Measurements from ENCODE around the gene GRM7. TPM values are rescaled to one million over a fixed set of nuclear protein-coding genes. Genes with fewer than 3 reads are reported as not detected.
A peak's percentile ranks its signal among the peaks of the same experiment; 100 is the strongest.

The GRM7 gene
- 0.04 TPM for total RNA-seq
- polyA plus RNA-seq (ENCODE audit: insufficient read depth in 1 of 8, insufficient read length in 8 of 8, low replicate concordance in 1 of 8) = under 1 TPM in 2 of 8 donors, not detected in 6; 0.10 to 0.13 TPM
- long read RNA-seq, donor 1 = 0 reads
- long read RNA-seq, donor 2 = 0 reads
- long read RNA-seq, donor 3 = 0 reads
- long read RNA-seq, donor 4 = 0 reads
- long read RNA-seq, donor 5 = 0 reads
- long read RNA-seq, donor 6 = 0 reads
- long read RNA-seq, donor 7 = 0 reads
- long read RNA-seq, donor 8 = 0 reads
- long read RNA-seq, donor 9 = 0 reads
- long read RNA-seq, donor 10 = 0 reads
- long read RNA-seq, donor 11 = 0 reads

- Histone ChIP-seq H3K27ac (ENCODE audit: low read length) (no peak within 1 kb of the TSS), H3K36me3 (ENCODE audit: control insufficient read depth, insufficient read depth, low read length) (no peaks in the 10 kb centered on the region), H3K27me3 (ENCODE audit: control insufficient read depth, insufficient read depth, low read length) (peaks cover 49% of the 10 kb centered on the region), H3K9me3 (replicated peaks; ENCODE audit: control insufficient read depth, low read depth, low read length) (no peaks in the 10 kb centered on the region), H3K4me3 (ENCODE audit: low read length) (no peak within 1 kb of the TSS), H3K4me1 (ENCODE audit: control insufficient read depth, insufficient read depth, low read length) (peaks cover 7% of the 10 kb centered on the region)
- under 1% methylated on average over 58 of the region's 62 CpGs for WGBS (ENCODE audit: insufficient coverage)
- DNase-seq = peak; percentile 46
Measured at GRCh38 chr3:6860954-6861624, at the start of gene GRM7. GRM7 (plus strand) TSS chr3:6861115.

DNA sequence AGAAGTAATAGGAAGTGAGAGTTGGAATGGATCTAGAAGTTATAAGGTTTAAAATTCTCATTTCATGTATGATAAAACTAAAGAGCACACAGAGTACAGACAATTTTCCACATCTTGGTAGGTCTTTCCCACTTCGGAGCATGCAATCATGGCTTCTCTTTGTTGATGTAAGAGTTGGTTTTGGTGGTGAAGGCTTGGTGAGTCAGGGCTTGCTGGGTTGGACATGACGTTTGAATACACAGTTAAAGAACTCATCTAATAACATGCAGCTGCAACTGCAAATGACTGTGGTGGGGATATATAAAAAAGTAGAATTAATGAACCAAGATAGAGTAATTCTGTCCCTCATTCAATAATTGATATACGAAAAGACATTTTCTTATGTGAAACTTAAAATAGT is 39.5 kb upstream of the GRM7 start:
- no CpG with 5 or more reads among the region's 3 CpGs for WGBS (ENCODE audit: insufficient coverage)
- no peak overlapping the region for H3K4me3 ChIP-seq (ENCODE audit: low read length)
- H3K27me3 ChIP-seq (ENCODE audit: control insufficient read depth, insufficient read depth, low read length) = no peaks in the 10 kb centered on the region
- no peaks in the 10 kb centered on the region for H3K9me3 ChIP-seq (replicated peaks; ENCODE audit: control insufficient read depth, low read depth, low read length)
- DNase-seq = no peak
- no peaks in the 10 kb centered on the region for H3K36me3 ChIP-seq (ENCODE audit: control insufficient read depth, insufficient read depth, low read length)
- no peak overlapping the region for H3K27ac ChIP-seq (ENCODE audit: low read length)
- no peaks in the 10 kb centered on the region for H3K4me1 ChIP-seq (ENCODE audit: control insufficient read depth, insufficient read depth, low read length)

GRCh38 chr3:6825524-6825923 is 35.4 kb upstream of the GRM7 start:
- WGBS (ENCODE audit: insufficient coverage) = 43% methylated on average over 1 of the region's 1 CpG

GRCh38 chr3:6827453-6827852 is 33.5 kb upstream of the GRM7 start:
- Histone ChIP-seq H3K36me3 (ENCODE audit: control insufficient read depth, insufficient read depth, low read length) (no peaks in the 10 kb centered on the region), H3K27ac (ENCODE audit: low read length) (no peak overlapping the region), H3K4me3 (ENCODE audit: low read length) (no peak overlapping the region), H3K4me1 (ENCODE audit: control insufficient read depth, insufficient read depth, low read length) (no peaks in the 10 kb centered on the region), H3K27me3 (ENCODE audit: control insufficient read depth, insufficient read depth, low read length) (no peaks in the 10 kb centered on the region), H3K9me3 (replicated peaks; ENCODE audit: control insufficient read depth, low read depth, low read length) (no peaks in the 10 kb centered on the region)
- WGBS (ENCODE audit: insufficient coverage) = 83% methylated on average over 5 of the region's 6 CpGs
- no peak for DNase-seq

More at GRCh38 chr3:6825524-6825923, 35.4 kb upstream of the GRM7 start:
- Histone ChIP-seq H3K9me3 (replicated peaks; ENCODE audit: control insufficient read depth, low read depth, low read length) (no peaks in the 10 kb centered on the region), H3K27me3 (ENCODE audit: control insufficient read depth, insufficient read depth, low read length) (no peaks in the 10 kb centered on the region), H3K36me3 (ENCODE audit: control insufficient read depth, insufficient read depth, low read length) (no peaks in the 10 kb centered on the region), H3K4me3 (ENCODE audit: low read length) (no peak overlapping the region), H3K4me1 (ENCODE audit: control insufficient read depth, insufficient read depth, low read length) (no peaks in the 10 kb centered on the region), H3K27ac (ENCODE audit: low read length) (no peak overlapping the region)
- no peak for DNase-seq

DNA sequence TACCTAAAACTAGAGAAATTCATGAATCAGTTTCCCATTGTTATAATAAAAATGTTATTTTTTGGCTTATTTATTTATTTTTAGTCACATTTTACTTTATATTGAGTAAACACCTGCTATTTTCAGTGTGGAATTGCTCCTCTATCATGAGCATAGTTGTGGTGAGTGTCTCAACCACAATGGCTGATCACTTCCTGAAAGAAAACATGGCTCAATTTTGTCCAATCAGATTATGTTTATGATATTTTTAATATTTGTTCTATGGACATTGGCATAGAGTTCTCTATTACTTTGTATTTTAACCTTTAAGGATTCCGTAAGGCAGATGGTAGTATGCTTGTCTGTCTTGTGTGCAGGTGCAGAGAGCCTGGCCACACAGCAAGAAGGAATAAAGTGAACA is 16.2 kb upstream of the GRM7 start:
- WGBS (ENCODE audit: insufficient coverage) = 100% methylated on average over 1 of the region's 1 CpG
- H3K9me3 ChIP-seq (replicated peaks; ENCODE audit: control insufficient read depth, low read depth, low read length) = peaks cover 4% of the 10 kb centered on the region
- H3K27ac ChIP-seq (ENCODE audit: low read length) = no peak overlapping the region
- no peaks in the 10 kb centered on the region for H3K27me3 ChIP-seq (ENCODE audit: control insufficient read depth, insufficient read depth, low read length)
- H3K4me1 ChIP-seq (ENCODE audit: control insufficient read depth, insufficient read depth, low read length) = no peaks in the 10 kb centered on the region
- no peak overlapping the region for H3K4me3 ChIP-seq (ENCODE audit: low read length)
- no peaks in the 10 kb centered on the region for H3K36me3 ChIP-seq (ENCODE audit: control insufficient read depth, insufficient read depth, low read length)
- DNase-seq = no peak

- no peak for DNase-seq
- Histone ChIP-seq H3K9me3 (replicated peaks; ENCODE audit: control insufficient read depth, low read depth, low read length) (no peaks in the 10 kb centered on the region), H3K4me1 (ENCODE audit: control insufficient read depth, insufficient read depth, low read length) (no peaks in the 10 kb centered on the region), H3K4me3 (ENCODE audit: low read length) (no peak overlapping the region), H3K36me3 (ENCODE audit: control insufficient read depth, insufficient read depth, low read length) (no peaks in the 10 kb centered on the region), H3K27ac (ENCODE audit: low read length) (no peak overlapping the region), H3K27me3 (ENCODE audit: control insufficient read depth, insufficient read depth, low read length) (peaks cover 2% of the 10 kb centered on the region)
- no CpG with 5 or more reads among the region's 2 CpGs for WGBS (ENCODE audit: insufficient coverage)
Measured at GRCh38 chr3:6854184-6854583, 6.7 kb upstream of the GRM7 start.

- no peak overlapping the region for H3K4me3 ChIP-seq (ENCODE audit: low read length)
- H3K9me3 ChIP-seq (replicated peaks; ENCODE audit: control insufficient read depth, low read depth, low read length) = no peaks in the 10 kb centered on the region
- H3K27ac ChIP-seq (ENCODE audit: low read length) = no peak overlapping the region
- H3K27me3 ChIP-seq (ENCODE audit: control insufficient read depth, insufficient read depth, low read length) = peaks cover 31% of the 10 kb centered on the region
- no peaks in the 10 kb centered on the region for H3K36me3 ChIP-seq (ENCODE audit: control insufficient read depth, insufficient read depth, low read length)
- H3K4me1 ChIP-seq (ENCODE audit: control insufficient read depth, insufficient read depth, low read length) = peaks cover 7% of the 10 kb centered on the region
- DNase-seq = no peak
- WGBS (ENCODE audit: insufficient coverage) = no CpG with 5 or more reads among the region's 5 CpGs
Measured at GRCh38 chr3:6857510-6857909, 3.4 kb upstream of the GRM7 start.

DNA sequence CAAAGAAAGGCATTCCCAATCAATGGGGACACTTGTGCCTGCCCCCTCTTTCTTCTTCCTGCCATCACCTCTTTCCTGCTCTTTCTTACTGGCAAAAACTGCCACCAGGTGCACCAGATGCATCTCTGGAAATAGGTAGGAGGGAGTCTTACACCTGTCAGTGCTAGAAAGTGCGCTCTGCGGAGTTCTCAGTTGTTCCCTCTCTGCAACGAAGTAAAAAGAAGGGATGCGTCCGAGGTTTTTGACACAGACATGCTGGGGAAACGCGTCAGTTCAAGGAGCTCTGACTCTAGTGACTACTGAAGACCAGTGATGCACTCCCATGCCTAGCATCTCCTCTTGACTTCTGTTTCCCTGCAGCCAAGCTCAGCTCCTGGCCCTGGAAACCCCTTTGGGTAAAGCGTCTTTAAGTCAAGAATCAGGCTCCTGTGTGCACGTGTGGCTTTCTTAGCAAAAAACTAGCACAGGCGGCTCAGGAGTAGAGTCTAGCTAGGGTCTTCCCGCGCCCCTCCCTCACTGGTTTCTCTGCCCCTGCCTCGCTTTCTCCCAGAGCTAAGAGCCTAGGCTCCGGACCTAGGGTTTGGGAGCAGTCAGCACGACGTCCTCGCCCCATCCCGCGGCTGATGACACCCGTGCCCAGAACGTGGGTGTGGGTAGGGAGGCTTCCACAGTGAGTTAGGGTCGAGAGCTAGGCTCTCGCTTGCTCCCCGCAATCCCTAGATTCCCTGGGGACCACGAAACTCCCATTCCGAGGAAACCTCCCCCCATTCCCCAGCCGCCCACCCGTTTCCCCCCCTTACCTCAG is 564 bp upstream of the GRM7 start:
- H3K4me3 ChIP-seq (ENCODE audit: low read length) = no peak overlapping the region
- H3K9me3 ChIP-seq (replicated peaks; ENCODE audit: control insufficient read depth, low read depth, low read length) = no peaks in the 10 kb centered on the region
- peaks cover 49% of the 10 kb centered on the region for H3K27me3 ChIP-seq (ENCODE audit: control insufficient read depth, insufficient read depth, low read length)
- H3K36me3 ChIP-seq (ENCODE audit: control insufficient read depth, insufficient read depth, low read length) = no peaks in the 10 kb centered on the region
- no peak overlapping the region for H3K27ac ChIP-seq (ENCODE audit: low read length)
- under 1% methylated on average over 13 of the region's 28 CpGs for WGBS (ENCODE audit: insufficient coverage)
- no peak for DNase-seq
- peaks cover 7% of the 10 kb centered on the region for H3K4me1 ChIP-seq (ENCODE audit: control insufficient read depth, insufficient read depth, low read length)

- Histone ChIP-seq H3K36me3 (ENCODE audit: control insufficient read depth, insufficient read depth, low read length) (no peaks in the 10 kb centered on the region), H3K4me3 (ENCODE audit: low read length) (no peak overlapping the region), H3K9me3 (replicated peaks; ENCODE audit: control insufficient read depth, low read depth, low read length) (no peaks in the 10 kb centered on the region), H3K27ac (ENCODE audit: low read length) (no peak overlapping the region), H3K27me3 (ENCODE audit: control insufficient read depth, insufficient read depth, low read length) (peaks cover 49% of the 10 kb centered on the region), H3K4me1 (ENCODE audit: control insufficient read depth, insufficient read depth, low read length) (peaks cover 7% of the 10 kb centered on the region)
- no peak for DNase-seq
- WGBS (ENCODE audit: insufficient coverage) = under 1% methylated on average over 27 of the region's 30 CpGs
Measured at GRCh38 chr3:6861625-6862000, 698 bp downstream of the GRM7 start.
